HG02973 (cell line): ENCODE results near the gene TSPAN32.
"Not testable (repeated sequence)": the region's sequence is repeated elsewhere in the genome, so short reads cannot be mapped to it uniquely, and the experiment has no call there.

ENCODE experiments used
- ATAC-seq: cut with Tn5 transposase; IDR thresholded peaks from one replicate; pipeline ENCODE4 v1.9.1; 2021; ENCODE audit warnings: moderate library complexity; ENCODE audit not compliant: unreplicated experiment

TSPAN32 gene

GRCh38 chr11:2332569-2332968 lies 30.8 kb downstream of the TSPAN32 start:
- ATAC-seq, result not testable (repeated sequence)

GRCh38 chr11:2333486-2334205 lies 31.8 kb downstream of the TSPAN32 start:
- not testable (repeated sequence) for ATAC-seq

- not testable (repeated sequence) for ATAC-seq
These were observed 33.5 kb downstream of the TSPAN32 start for GRCh38 chr11:2335286-2335685.

GRCh38 chr11:2338760-2339159 lies 36.9 kb downstream of the TSPAN32 start:
- ATAC-seq, result not testable (repeated sequence)

GRCh38 chr11:2342557-2342956 lies 40.7 kb downstream of the TSPAN32 start:
- ATAC-seq, result no peak

GRCh38 chr11:2342981-2343380 lies 41.2 kb downstream of the TSPAN32 start:
- ATAC-seq, result no peak

GRCh38 chr11:2343502-2343901 lies 41.7 kb downstream of the TSPAN32 start:
- no peak for ATAC-seq

- ATAC-seq, result no peak
These were observed 43.2 kb downstream of the TSPAN32 start for GRCh38 chr11:2345050-2345449.

GRCh38 chr11:2346014-2346413 lies 44.2 kb downstream of the TSPAN32 start:
- no peak for ATAC-seq

GRCh38 chr11:2346586-2347307 lies 44.9 kb downstream of the TSPAN32 start:
- no peak for ATAC-seq

GRCh38 chr11:2347308-2347830 lies 45.6 kb downstream of the TSPAN32 start:
- ATAC-seq, result no peak

- ATAC-seq, result no peak
These were observed 47.2 kb downstream of the TSPAN32 start for GRCh38 chr11:2348986-2349385.

- ATAC-seq, result no peak
These were observed 49.9 kb downstream of the TSPAN32 start for GRCh38 chr11:2351701-2352100.

- ATAC-seq, result no peak
These were observed 50.6 kb downstream of the TSPAN32 start for GRCh38 chr11:2352420-2352819.

- no peak for ATAC-seq
These were observed 53.3 kb downstream of the TSPAN32 start for GRCh38 chr11:2355000-2355644.

- ATAC-seq, result no peak
These were observed 55.4 kb downstream of the TSPAN32 start for GRCh38 chr11:2357246-2357645.

GRCh38 chr11:2357651-2358050 lies 55.8 kb downstream of the TSPAN32 start:
- not testable (repeated sequence) for ATAC-seq

- ATAC-seq, result no peak
These were observed 57.1 kb downstream of the TSPAN32 start for GRCh38 chr11:2358754-2359442.

GRCh38 chr11:2359557-2359956 lies 57.7 kb downstream of the TSPAN32 start:
- no peak for ATAC-seq

GRCh38 chr11:2360081-2360642 lies 58.3 kb downstream of the TSPAN32 start:
- no peak for ATAC-seq

- no peak for ATAC-seq
These were observed 59.8 kb downstream of the TSPAN32 start for GRCh38 chr11:2361565-2361964.
